ENCODE data around the gene ARL6IP1.

ARL6IP1 gene

GRCh38 chr16:18836702-18837101, 35.4 kb upstream of the ARL6IP1 start:
- no peak for TF ChIP-seq CTCF (IDR thresholded peaks at IDR 0.05; ENCODE audit: insufficient read depth, low read length, poor library complexity, severe bottlenecking)
- no peak overlapping the region for H3K4me3 ChIP-seq (replicated peaks; ENCODE audit: low read depth, low read length)
- H3K36me3 ChIP-seq (ENCODE audit: control insufficient read depth, insufficient read depth, low read length) = peaks cover 33% of the 10 kb centered on the region
- no peak for DNase-seq (ENCODE audit: extremely low read depth, insufficient read length)
- H3K27me3 ChIP-seq (replicated peaks; ENCODE audit: control insufficient read depth, insufficient read depth, low read length) = no peaks in the 10 kb centered on the region

- DNase-seq (ENCODE audit: extremely low read depth, insufficient read length) = no peak
- no peak for TF ChIP-seq CTCF (IDR thresholded peaks at IDR 0.05; ENCODE audit: insufficient read depth, low read length, poor library complexity, severe bottlenecking)
- Histone ChIP-seq H3K27me3 (replicated peaks; ENCODE audit: control insufficient read depth, insufficient read depth, low read length) (no peaks in the 10 kb centered on the region), H3K36me3 (ENCODE audit: control insufficient read depth, insufficient read depth, low read length) (peaks cover 31% of the 10 kb centered on the region), H3K4me3 (replicated peaks; ENCODE audit: low read depth, low read length) (no peak overlapping the region)
Observed at GRCh38 chr16:18834864-18835263, 33.5 kb upstream of the ARL6IP1 start.

- H3K4me3 ChIP-seq (replicated peaks; ENCODE audit: low read depth, low read length) = no peak overlapping the region
- no peak for TF ChIP-seq CTCF (IDR thresholded peaks at IDR 0.05; ENCODE audit: insufficient read depth, low read length, poor library complexity, severe bottlenecking)
- DNase-seq (ENCODE audit: extremely low read depth, insufficient read length) = no peak
- peaks cover 34% of the 10 kb centered on the region for H3K36me3 ChIP-seq (ENCODE audit: control insufficient read depth, insufficient read depth, low read length)
- H3K27me3 ChIP-seq (replicated peaks; ENCODE audit: control insufficient read depth, insufficient read depth, low read length) = no peaks in the 10 kb centered on the region
Observed at GRCh38 chr16:18833707-18834505, 32.6 kb upstream of the ARL6IP1 start.

- Histone ChIP-seq H3K27me3 (replicated peaks; ENCODE audit: control insufficient read depth, insufficient read depth, low read length) (no peaks in the 10 kb centered on the region), H3K4me3 (replicated peaks; ENCODE audit: low read depth, low read length) (no peak overlapping the region), H3K36me3 (ENCODE audit: control insufficient read depth, insufficient read depth, low read length) (peaks cover 30% of the 10 kb centered on the region)
- no peak for TF ChIP-seq CTCF (IDR thresholded peaks at IDR 0.05; ENCODE audit: insufficient read depth, low read length, poor library complexity, severe bottlenecking)
- no peak for DNase-seq (ENCODE audit: extremely low read depth, insufficient read length)
Observed at GRCh38 chr16:18832613-18833012, 31.3 kb upstream of the ARL6IP1 start.

GRCh38 chr16:18832006-18832405, 30.7 kb upstream of the ARL6IP1 start:
- DNase-seq (ENCODE audit: extremely low read depth, insufficient read length) = no peak
- H3K36me3 ChIP-seq (ENCODE audit: control insufficient read depth, insufficient read depth, low read length) = peaks cover 24% of the 10 kb centered on the region
- no peak for TF ChIP-seq CTCF (IDR thresholded peaks at IDR 0.05; ENCODE audit: insufficient read depth, low read length, poor library complexity, severe bottlenecking)

More at GRCh38 chr16:18832006-18832405, 30.7 kb upstream of the ARL6IP1 start:
- H3K27me3 ChIP-seq (replicated peaks; ENCODE audit: control insufficient read depth, insufficient read depth, low read length) = no peaks in the 10 kb centered on the region
- H3K4me3 ChIP-seq (replicated peaks; ENCODE audit: low read depth, low read length) = no peak overlapping the region
